HG02763 (cell line): Measurements from ENCODE around the gene TTC9C.
"Not testable (repeated sequence)": the region's sequence is repeated elsewhere in the genome, so short reads cannot be mapped to it uniquely, and the experiment has no call there.

Experiments used
- ATAC-seq: cut with Tn5 transposase; IDR thresholded peaks from one replicate; pipeline ENCODE4 v1.9.1; 2021; ENCODE audit warnings: mild to moderate bottlenecking, moderate library complexity; ENCODE audit not compliant: unreplicated experiment

TTC9C gene

GRCh38 chr11:62709247-62710000 is 18.9 kb upstream of the TTC9C start:
- peak; percentile 66 for ATAC-seq

- ATAC-seq: no peak
Measured at GRCh38 chr11:62710001-62710345, 18.3 kb upstream of the TTC9C start.

GRCh38 chr11:62712276-62712812 is 15.9 kb upstream of the TTC9C start:
- ATAC-seq: no peak

GRCh38 chr11:62712861-62713260 is 15.4 kb upstream of the TTC9C start:
- no peak for ATAC-seq

- ATAC-seq: no peak
Measured at GRCh38 chr11:62713343-62713742, 14.9 kb upstream of the TTC9C start.

GRCh38 chr11:62715150-62716130 is 12.8 kb upstream of the TTC9C start:
- no peak for ATAC-seq

GRCh38 chr11:62716206-62716605 is 12.1 kb upstream of the TTC9C start:
- no peak for ATAC-seq

- no peak for ATAC-seq
Measured at GRCh38 chr11:62716816-62717215, 11.5 kb upstream of the TTC9C start.

GRCh38 chr11:62719302-62719978 is 8.8 kb upstream of the TTC9C start:
- no peak for ATAC-seq

- ATAC-seq: no peak
Measured at GRCh38 chr11:62721994-62722393, 6.3 kb upstream of the TTC9C start.

GRCh38 chr11:62724171-62724570 is 4.1 kb upstream of the TTC9C start:
- ATAC-seq: no peak

- no peak for ATAC-seq
Measured at GRCh38 chr11:62725646-62726045, 2.6 kb upstream of the TTC9C start.

- no peak for ATAC-seq
Measured at GRCh38 chr11:62726156-62726914, 2.0 kb upstream of the TTC9C start.

GRCh38 chr11:62726915-62727164 is 1.4 kb upstream of the TTC9C start:
- no peak for ATAC-seq

GRCh38 chr11:62727165-62727871 is 968 bp upstream of the TTC9C start, which contains the start of gene HNRNPUL2:
Gene HNRNPUL2, minus strand, starts transcription at chr11:62727457. Its CDS starts 301 bp downstream, at chr11:62727156.
- peak; percentile 70 for ATAC-seq

GRCh38 chr11:62727872-62728170 is 465 bp upstream of the TTC9C start:
- peak; percentile 55 for ATAC-seq

GRCh38 chr11:62730076-62730475 is 1.8 kb downstream of the TTC9C start:
- ATAC-seq: not testable (repeated sequence)

- ATAC-seq: no peak
Measured at GRCh38 chr11:62732830-62733229, 4.5 kb downstream of the TTC9C start.

- ATAC-seq: no peak
Measured at GRCh38 chr11:62737196-62737595, 8.9 kb downstream of the TTC9C start.

GRCh38 chr11:62747475-62748160 is 19.3 kb downstream of the TTC9C start:
- no peak for ATAC-seq
